Activated T-cell treated with anti-CD3 and anti-CD28 coated beads, Interleukin-2, amount 50 U/mL, for 72 hours (primary cell): ENCODE data around the gene SLC29A1. TPM values are rescaled to one million over a fixed set of nuclear protein-coding genes. Genes with fewer than 3 reads are reported as not detected.

ENCODE experiments used
- ATAC-seq, 2 donors: fragments of 150-1000 bp; cut with Tn5 transposase; replicated peaks in 1 of 2; 2 replicates each; pipeline ENCODE4 v1.10.0; 2021; ENCODE audit warnings: moderate library complexity in 2 of 2, mild to moderate bottlenecking in 1 of 2
- DNase-seq, 2 donors: peaks; one replicate each; pipeline ENCODE4 v3.0.0; 2021 to 2022; ENCODE audit warnings: mixed read lengths in 1 of 2
- H3K27ac Mint-ChIP-seq: one replicate; pipeline ENCODE4 v1.8.0; 2022; ENCODE audit warnings: mild to moderate bottlenecking, moderate library complexity, mixed read lengths
- H3K27me3 Mint-ChIP-seq: one replicate; pipeline ENCODE4 v1.8.0; 2022; ENCODE audit warnings: low read depth, mixed read lengths
- H3K36me3 Mint-ChIP-seq, 2 donors: one replicate each; pipeline ENCODE4 v1.8.0; 2022; ENCODE audit warnings: mixed read lengths in 2 of 2, mild to moderate bottlenecking in 1 of 2; ENCODE audit not compliant: insufficient read depth in 2 of 2
- H3K4me1 Mint-ChIP-seq: one replicate; pipeline ENCODE4 v1.8.0; 2022; ENCODE audit warnings: low read depth, mixed read lengths
- H3K4me3 Mint-ChIP-seq, 2 donors: one replicate each; pipeline ENCODE4 v1.8.0; 2022; ENCODE audit warnings: mild to moderate bottlenecking in 2 of 2, mixed read lengths in 2 of 2, moderate library complexity in 2 of 2
- H3K9me3 Mint-ChIP-seq, 2 donors: one replicate each; pipeline ENCODE4 v1.8.0; 2022; ENCODE audit warnings: mixed read lengths in 2 of 2
- total RNA-seq, 2 donors: library from RNA; stranded (reverse); gene quantifications; one replicate each; pipeline ENCODE4 v1.2.3, GENCODE V29; 2022

The SLC29A1 gene
- total RNA-seq, 2 donors from 2014 or later: 21.7 to 28.0 TPM

DNA sequence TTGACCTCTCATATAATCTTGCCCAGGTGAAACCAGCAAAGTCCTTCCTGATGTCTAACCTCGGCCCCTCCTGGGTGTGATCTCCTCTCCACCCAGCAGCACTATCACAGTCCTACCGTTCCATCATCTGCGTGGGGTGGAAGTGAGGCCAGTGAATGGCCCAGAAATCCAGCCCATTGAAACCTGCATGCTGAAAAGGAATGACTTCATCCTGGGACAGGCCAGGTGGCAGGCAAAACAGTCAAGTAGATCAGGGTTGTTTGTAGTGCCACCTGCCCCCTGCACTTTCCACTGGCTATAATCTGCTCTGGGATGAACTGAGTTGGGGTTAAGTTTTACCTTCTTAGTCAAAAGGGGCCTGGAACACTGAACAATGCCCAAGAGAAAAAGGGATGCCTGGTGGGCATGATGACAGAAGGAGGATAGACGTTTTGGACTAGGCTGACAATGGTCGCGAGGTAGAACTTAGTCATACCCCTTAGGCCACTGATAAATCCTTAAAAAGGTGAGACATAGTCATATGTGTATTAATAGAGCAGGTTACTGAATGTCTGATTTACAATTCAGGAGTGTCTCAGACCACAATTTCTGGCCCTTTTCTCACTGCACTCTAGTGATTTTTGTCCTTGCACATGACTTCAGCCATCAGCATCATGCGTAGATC, 15.4 kb downstream of the SLC29A1 start:
- Mint-ChIP-seq H3K9me3 (no peaks in the 10 kb centered on the region), H3K4me3 (peak overlapping the region; percentile 38 to 90), H3K36me3 (no peaks in the 10 kb centered on the region), H3K4me1 (peaks cover 33% of the 10 kb centered on the region), H3K27ac (peak overlapping the region; percentile 38), H3K27me3 (no peaks in the 10 kb centered on the region)
- ATAC-seq (no peak), DNase-seq (no peak)

DNA sequence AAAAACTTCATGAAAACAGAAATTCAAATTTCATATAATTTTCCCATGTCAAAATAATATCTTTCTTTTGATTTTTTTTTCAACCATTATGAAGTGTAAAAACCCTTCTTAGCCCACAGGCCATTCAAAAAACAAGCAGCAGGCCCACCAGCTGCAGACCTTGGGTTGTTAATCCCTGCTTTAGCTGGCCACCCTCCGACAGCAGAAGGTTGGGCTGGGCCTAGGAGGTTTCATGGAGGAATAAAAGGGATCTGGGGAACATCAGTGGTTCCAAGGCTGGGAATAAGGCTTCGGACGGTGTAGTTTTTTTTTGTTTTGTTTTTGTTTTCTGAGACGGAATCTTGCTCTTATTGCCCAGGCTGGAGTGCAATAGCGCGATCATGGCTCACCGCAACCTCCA, 19.9 kb downstream of the SLC29A1 start:
- DNase-seq (no peak), ATAC-seq (no peak)
- Mint-ChIP-seq H3K4me1 (peaks cover 23% of the 10 kb centered on the region), H3K4me3 (no peak overlapping the region), H3K27me3 (no peaks in the 10 kb centered on the region), H3K36me3 (peaks cover 6 to 8% of the 10 kb centered on the region in 2 donors), H3K9me3 (no peaks in the 10 kb centered on the region), H3K27ac (no peak overlapping the region)

DNA sequence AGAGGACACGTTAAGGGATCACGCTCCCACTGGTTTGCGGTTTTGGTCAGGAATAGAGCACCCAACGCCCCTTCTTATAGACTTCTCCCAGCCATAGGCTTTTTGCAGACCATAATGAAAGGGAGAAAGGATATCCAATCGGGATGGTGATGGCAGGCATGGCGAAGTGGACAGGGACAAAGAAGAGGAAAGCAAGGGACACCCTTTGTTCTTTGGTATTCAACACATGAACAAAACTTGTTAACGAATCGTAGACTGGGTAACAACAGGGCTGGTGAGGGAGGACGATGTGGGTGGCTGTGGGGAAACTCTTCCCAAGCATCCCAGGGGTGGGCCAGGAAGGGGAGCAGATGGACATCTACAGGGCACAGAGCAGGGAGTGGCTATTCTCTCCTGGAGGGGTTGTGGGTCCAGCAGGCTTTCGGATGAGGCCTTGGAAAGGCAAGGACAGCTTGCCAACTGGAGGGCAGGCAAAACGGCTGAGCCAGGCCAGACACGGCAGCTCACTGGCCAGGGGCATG, 22.1 kb downstream of the SLC29A1 start:
- no peaks in the 10 kb centered on the region for H3K9me3 Mint-ChIP-seq
- H3K27ac Mint-ChIP-seq: peak overlapping the region; percentile 81
- DNase-seq: no peak
- H3K4me3 Mint-ChIP-seq: peak overlapping the region; percentile 97
- ATAC-seq: no peak
- H3K27me3 Mint-ChIP-seq: no peaks in the 10 kb centered on the region
- peaks cover 24 to 26% of the 10 kb centered on the region in 2 donors for H3K36me3 Mint-ChIP-seq
- peaks cover 35% of the 10 kb centered on the region for H3K4me1 Mint-ChIP-seq

DNA sequence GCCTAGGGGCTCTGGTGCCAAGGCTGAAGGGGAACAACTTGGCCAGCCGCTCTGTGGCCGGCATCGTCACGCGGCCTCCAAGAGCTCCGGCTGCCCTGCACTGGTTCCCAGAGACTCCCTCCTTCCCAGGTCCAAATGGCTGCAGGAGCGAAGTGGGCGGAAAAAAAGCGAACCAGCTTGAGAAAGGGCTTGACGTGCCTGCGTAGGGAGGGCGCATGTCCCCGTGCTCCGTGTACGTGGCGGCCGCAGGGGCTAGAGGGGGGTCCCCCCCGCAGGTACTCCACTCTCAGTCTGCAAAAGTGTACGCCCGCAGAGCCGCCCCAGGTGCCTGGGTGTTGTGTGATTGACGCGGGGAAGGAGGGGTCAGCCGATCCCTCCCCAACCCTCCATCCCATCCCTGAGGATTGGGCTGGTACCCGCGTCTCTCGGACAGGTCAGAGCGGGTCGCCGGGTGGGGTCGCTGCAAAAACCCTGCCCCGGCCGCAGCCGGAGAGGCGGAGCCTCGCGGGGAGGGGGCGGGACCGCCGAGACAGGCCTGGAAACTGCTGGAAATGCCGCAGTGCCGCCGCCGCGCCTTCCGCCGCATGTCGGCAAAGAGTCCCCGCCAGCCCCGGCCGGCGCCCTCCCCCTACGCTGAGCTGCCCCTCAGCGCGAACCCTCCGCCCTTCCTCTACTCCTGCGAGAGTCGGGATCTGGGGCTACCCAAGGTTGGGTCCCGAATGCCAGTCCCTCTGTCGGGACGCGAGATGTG, 22.7 kb downstream of the SLC29A1 start:
- H3K27me3 Mint-ChIP-seq: no peaks in the 10 kb centered on the region
- H3K4me3 Mint-ChIP-seq: peak overlapping the region; percentile 97
- ATAC-seq: peak; percentile 46 to 50

DNA sequence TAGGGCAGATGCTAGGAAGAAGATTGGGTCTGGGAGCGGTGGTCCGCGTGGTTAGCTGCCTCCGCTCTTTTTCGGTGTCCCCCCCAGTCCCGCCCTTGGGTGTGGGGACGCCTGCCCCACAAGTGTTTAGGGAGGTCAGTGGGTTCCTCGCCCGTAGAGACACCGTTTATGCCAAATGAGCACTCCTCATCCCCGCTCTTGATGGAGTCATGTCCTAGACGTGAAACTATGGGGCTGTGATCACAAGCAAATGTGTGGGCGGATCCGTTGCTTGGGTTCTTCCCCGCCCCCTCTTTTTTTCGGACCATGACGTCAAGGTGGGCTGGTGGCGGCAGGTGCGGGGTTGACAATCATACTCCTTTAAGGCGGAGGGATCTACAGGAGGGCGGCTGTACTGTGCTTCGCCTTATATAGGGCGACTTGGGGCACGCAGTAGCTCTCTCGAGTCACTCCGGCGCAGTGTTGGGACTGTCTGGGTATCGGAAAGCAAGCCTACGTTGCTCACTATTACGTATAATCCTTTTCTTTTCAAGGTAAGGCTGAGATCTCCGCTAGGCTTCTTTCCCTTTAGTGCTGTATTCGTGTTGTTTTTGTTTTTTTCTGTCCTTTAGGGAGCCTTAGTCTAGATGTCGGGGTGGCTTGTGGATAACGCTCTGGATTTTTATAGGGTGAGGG, 23.4 kb downstream of the SLC29A1 start, which contains the start of gene HSP90AB1:
HSP90AB1 (plus strand) TSS at position 439 of the 675 bp plus-strand sequence. CDS start 1,529 bp downstream, outside the sequence.
- no peaks in the 10 kb centered on the region for H3K27me3 Mint-ChIP-seq
- peak within 1 kb of the TSS; percentile 97 for H3K4me3 Mint-ChIP-seq
- H3K9me3 Mint-ChIP-seq: no peaks in the 10 kb centered on the region
- H3K36me3 Mint-ChIP-seq: peaks cover 27 to 38% of the 10 kb centered on the region in 2 donors
- H3K4me1 Mint-ChIP-seq: peaks cover 49% of the 10 kb centered on the region
- H3K27ac Mint-ChIP-seq: peak within 1 kb of the TSS; percentile 87
- ATAC-seq (peak; percentile 81 to 83), DNase-seq (peak; percentile 97 to 98)

More for the DNA sequence above, 22.7 kb downstream of the SLC29A1 start:
- Mint-ChIP-seq H3K4me1 (peaks cover 42% of the 10 kb centered on the region), H3K27ac (peak overlapping the region; percentile 64), H3K36me3 (peaks cover 24 to 32% of the 10 kb centered on the region in 2 donors), H3K9me3 (no peaks in the 10 kb centered on the region)
- peak; percentile 88 to 93 for DNase-seq

DNA sequence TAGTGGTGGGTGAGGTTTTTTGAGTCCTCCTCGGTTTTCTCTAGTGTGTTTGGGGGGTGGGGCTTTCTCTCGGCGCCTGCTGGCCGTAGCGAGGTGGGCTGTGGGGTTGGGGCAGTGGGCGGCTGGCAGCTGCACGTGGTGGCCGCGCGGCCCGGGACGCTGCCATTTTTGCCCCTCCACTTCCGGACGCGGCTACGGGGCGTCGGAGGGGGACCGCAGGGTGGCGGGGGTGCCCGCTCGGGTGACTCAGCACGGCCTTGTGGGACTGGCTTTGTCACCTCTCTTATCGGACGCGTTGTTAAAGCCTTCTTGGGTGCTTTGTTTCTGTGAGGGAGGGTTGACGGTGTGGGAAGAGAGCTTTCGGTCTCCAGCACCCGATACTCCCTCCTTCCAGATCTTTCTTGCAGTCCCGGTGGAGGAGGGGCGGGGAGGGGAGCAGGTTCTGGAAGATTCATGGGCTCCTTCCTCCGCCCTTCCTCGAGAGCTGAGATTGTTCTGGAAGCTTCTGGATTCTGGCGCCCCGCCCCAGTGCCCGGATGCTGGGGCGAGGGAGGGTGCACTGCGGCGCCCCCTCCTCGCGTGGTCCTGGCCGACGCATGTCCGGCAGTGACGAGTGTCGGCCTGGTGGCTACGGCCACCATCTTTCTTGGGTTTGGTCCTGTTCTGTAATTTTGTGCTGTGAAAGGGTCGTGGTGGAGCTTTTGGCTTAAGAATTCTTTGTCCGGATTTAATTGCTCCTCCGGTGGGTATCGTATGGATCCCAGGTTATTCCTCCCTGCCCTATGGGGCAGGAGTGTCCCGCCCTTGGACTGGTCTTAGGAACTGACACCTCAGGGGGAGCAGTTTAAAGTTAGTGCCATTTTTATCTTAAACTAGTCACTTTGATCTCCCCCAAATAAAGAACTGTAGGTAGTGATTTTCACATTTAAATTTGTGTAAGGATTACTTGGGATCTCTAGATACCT, 24.2 kb downstream of the SLC29A1 start:
- ATAC-seq: peak; percentile 64 to 66
- DNase-seq: peak; percentile 92 to 94
- Mint-ChIP-seq H3K27me3 (no peaks in the 10 kb centered on the region), H3K4me3 (peak overlapping the region; percentile 97), H3K9me3 (no peaks in the 10 kb centered on the region), H3K27ac (peak overlapping the region; percentile 87), H3K36me3 (peaks cover 29 to 46% of the 10 kb centered on the region in 2 donors), H3K4me1 (peaks cover 57% of the 10 kb centered on the region)

DNA sequence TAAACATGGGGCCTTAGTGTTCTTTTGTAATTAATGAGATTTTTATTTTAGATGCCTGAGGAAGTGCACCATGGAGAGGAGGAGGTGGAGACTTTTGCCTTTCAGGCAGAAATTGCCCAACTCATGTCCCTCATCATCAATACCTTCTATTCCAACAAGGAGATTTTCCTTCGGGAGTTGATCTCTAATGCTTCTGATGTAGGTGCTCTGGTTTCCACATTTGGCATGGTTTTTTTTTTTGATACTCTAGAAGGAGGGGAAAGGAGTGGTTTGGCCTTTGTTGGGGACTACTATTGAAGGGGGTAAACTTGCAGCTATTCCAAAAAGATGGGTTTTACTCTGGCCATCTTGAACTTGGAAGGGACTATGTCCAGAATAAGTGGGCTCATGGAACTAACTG, 25.2 kb downstream of the SLC29A1 start:
- no peak for ATAC-seq
- peaks cover 67% of the 10 kb centered on the region for H3K4me1 Mint-ChIP-seq
- H3K9me3 Mint-ChIP-seq: no peaks in the 10 kb centered on the region
- no peak for DNase-seq
- H3K27me3 Mint-ChIP-seq: no peaks in the 10 kb centered on the region
- peaks cover 37 to 56% of the 10 kb centered on the region in 2 donors for H3K36me3 Mint-ChIP-seq
- peak overlapping the region; percentile 87 for H3K27ac Mint-ChIP-seq
- peak overlapping the region; percentile 97 for H3K4me3 Mint-ChIP-seq

DNA sequence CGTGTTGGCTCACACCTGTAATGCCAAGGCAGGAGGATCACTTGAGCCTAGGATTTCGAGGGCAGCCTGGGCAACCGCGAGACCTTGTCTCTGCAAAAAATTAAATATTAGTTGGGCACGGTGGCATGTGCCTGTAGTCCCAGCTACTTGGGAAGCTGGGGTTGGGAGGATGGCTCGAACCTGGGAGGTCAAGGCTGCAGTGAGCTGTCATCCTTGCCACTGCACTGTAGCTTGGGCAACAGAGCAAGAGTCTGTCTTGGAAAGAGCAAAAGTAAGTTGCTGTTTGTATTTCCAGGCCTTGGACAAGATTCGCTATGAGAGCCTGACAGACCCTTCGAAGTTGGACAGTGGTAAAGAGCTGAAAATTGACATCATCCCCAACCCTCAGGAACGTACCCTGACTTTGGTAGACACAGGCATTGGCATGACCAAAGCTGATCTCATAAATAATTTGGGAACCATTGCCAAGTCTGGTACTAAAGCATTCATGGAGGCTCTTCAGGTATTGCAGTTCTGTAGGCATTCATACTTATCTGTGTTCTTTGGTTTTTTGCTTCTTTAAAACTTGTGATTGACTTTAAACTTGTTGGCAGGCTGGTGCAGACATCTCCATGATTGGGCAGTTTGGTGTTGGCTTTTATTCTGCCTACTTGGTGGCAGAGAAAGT, 25.8 kb downstream of the SLC29A1 start:
- H3K4me1 Mint-ChIP-seq: peaks cover 73% of the 10 kb centered on the region
- H3K9me3 Mint-ChIP-seq: no peaks in the 10 kb centered on the region
- ATAC-seq (no peak), DNase-seq (no peak)
- no peaks in the 10 kb centered on the region for H3K27me3 Mint-ChIP-seq
- peak overlapping the region; percentile 97 for H3K4me3 Mint-ChIP-seq
- peaks cover 38 to 58% of the 10 kb centered on the region in 2 donors for H3K36me3 Mint-ChIP-seq
- peak overlapping the region; percentile 87 for H3K27ac Mint-ChIP-seq

DNA sequence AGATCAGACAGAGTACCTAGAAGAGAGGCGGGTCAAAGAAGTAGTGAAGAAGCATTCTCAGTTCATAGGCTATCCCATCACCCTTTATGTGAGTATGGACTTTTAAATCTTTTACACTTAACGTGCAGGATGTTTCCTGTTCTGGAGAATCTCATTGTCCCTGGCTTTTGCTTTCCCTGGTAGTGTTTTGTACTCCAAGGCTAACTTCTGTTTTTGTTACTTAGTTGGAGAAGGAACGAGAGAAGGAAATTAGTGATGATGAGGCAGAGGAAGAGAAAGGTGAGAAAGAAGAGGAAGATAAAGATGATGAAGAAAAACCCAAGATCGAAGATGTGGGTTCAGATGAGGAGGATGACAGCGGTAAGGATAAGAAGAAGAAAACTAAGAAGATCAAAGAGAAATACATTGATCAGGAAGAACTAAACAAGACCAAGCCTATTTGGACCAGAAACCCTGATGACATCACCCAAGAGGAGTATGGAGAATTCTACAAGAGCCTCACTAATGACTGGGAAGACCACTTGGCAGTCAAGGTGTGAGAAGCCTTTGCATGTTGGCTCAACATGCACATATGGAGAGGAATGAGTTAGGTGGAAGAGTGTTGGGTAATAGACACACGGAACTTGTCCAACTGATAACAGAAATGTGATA, 26.8 kb downstream of the SLC29A1 start:
- DNase-seq: no peak
- Mint-ChIP-seq H3K4me1 (peaks cover 74% of the 10 kb centered on the region), H3K27me3 (no peaks in the 10 kb centered on the region), H3K27ac (peak overlapping the region; percentile 87), H3K4me3 (peak overlapping the region; percentile 97), H3K9me3 (no peaks in the 10 kb centered on the region), H3K36me3 (peaks cover 38 to 58% of the 10 kb centered on the region in 2 donors)
- ATAC-seq: no peak

DNA sequence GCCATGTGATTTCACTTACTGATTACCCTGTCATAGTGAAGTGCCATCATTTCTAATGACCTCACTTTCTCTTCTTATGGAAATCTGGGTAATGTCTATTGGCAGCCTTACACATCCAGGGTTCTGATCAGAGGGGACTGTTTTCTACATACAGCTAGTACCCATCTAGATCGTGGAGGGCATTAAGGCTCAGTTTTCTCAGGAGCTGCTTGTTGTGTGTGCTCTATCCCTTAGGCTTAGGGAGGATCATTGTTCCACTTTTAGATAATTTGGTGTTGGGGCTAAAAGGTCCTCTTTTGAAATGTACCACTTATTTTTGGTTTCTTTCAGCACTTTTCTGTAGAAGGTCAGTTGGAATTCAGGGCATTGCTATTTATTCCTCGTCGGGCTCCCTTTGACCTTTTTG, 27.3 kb downstream of the SLC29A1 start:
- H3K4me3 Mint-ChIP-seq: peak overlapping the region in 1 of 2 donors; percentile 97

More for the DNA sequence above, 27.3 kb downstream of the SLC29A1 start:
- no peaks in the 10 kb centered on the region for H3K9me3 Mint-ChIP-seq
- no peaks in the 10 kb centered on the region for H3K27me3 Mint-ChIP-seq
- peaks cover 38 to 58% of the 10 kb centered on the region in 2 donors for H3K36me3 Mint-ChIP-seq
- no peak for ATAC-seq
- H3K27ac Mint-ChIP-seq: peak overlapping the region; percentile 87
- DNase-seq: no peak
- H3K4me1 Mint-ChIP-seq: peaks cover 74% of the 10 kb centered on the region
